ENCODE results near the gene PCP2.

PCP2 gene

DNA sequence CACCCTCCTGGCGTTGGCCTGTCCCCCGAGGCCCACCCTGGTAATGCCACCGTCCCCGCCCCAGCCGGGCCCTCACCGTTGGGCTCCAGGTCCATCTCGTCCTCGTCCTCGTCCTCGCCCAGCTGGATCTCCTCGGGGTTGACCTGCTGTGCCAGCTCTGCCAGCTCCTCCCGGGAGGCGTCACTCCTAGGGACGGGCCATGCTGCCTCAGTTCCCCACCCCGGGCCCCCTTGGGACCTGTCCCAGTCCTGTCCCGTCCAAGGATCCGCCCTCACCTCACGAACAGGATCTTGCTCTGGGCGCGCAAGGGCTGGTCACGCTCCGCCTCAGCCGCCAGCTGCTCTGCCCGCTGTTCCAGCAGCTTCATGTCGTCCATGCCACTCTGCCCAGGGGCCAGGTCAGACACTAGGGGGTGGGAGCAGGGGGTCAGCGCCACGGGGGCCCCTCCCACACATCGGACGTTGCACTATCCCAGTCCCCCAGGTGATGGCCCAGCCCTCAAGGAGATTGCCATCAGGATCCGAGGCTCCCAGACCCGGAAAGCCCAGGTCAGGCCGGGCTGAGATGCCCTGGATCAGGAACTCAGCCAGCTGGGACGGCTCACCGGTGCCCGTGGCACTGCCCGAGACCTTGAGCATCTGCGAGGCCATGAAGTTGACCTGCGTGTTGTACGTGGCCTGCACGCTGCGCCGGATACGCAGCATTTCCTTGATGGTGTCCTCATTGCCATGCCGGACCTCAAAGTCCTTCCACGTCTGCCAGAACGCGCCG is 13.7 kb downstream of the PCP2 start:
- DNase-seq (ENCODE audit: low spot score) = no peak
- TF ChIP-seq, protein P1, sequence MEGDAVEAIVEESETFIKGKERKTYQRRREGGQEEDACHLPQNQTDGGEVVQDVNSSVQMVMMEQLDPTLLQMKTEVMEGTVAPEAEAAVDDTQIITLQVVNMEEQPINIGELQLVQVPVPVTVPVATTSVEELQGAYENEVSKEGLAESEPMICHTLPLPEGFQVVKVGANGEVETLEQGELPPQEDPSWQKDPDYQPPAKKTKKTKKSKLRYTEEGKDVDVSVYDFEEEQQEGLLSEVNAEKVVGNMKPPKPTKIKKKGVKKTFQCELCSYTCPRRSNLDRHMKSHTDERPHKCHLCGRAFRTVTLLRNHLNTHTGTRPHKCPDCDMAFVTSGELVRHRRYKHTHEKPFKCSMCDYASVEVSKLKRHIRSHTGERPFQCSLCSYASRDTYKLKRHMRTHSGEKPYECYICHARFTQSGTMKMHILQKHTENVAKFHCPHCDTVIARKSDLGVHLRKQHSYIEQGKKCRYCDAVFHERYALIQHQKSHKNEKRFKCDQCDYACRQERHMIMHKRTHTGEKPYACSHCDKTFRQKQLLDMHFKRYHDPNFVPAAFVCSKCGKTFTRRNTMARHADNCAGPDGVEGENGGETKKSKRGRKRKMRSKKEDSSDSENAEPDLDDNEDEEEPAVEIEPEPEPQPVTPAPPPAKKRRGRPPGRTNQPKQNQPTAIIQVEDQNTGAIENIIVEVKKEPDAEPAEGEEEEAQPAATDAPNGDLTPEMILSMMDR (IDR thresholded peaks at IDR 0.05; ENCODE audit: extremely low read depth, insufficient read depth, missing control alignments) = no peak
- in situ Hi-C loops (cut with MboI; ENCODE audit: low pct_unique_long_range_greater_than_20kb, low sequenced_read_pairs, unreplicated experiment) = no loop called here

GRCh38 chr19:7618771-7619510 is 14.6 kb downstream of the PCP2 start:
- DNase-seq (ENCODE audit: low spot score) = no peak
- TF ChIP-seq, protein P1 (IDR thresholded peaks at IDR 0.05; ENCODE audit: extremely low read depth, insufficient read depth, missing control alignments) = no peak
- in situ Hi-C loops (cut with MboI; ENCODE audit: low pct_unique_long_range_greater_than_20kb, low sequenced_read_pairs, unreplicated experiment) = no loop called here

DNA sequence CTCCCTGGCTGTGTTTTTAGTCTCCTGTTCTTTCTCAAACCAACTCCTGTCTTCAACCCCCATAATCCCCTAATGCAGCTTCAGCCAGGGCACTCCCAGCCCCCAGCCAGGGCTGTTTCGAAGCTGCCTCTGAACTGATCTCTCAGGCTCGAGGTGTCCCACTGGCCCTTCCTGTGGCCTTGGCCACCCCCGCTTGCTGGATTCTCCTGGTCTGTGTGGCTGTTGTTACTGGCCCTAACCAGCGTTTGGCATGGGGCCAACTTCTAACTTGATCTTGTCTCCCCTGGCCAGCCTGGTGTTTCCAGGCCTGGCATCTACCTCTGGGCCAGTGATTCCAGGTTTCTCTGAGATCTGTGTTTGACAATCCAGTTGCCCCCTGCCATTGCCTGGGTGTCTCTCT is 15.2 kb downstream of the PCP2 start:
- no peak for DNase-seq (ENCODE audit: low spot score)
- in situ Hi-C loops (cut with MboI; ENCODE audit: low pct_unique_long_range_greater_than_20kb, low sequenced_read_pairs, unreplicated experiment) = no loop called here
- TF ChIP-seq, protein P1 (IDR thresholded peaks at IDR 0.05; ENCODE audit: extremely low read depth, insufficient read depth, missing control alignments) = no peak

DNA sequence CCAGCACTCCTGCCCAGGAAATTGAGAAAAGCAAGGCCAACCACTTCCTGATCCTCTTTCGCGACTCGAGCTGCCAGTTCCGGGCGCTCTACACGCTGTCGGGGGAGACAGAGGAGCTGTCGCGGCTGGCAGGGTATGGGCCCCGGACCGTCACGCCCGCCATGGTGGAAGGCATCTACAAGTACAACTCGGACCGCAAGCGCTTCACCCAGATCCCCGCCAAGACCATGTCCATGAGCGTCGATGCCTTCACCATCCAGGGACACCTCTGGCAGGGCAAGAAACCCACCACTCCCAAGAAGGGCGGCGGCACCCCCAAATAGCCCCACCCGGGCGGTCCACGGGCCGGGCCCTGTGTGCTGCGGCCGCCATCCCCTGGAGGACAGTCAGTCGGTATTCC is 15.8 kb downstream of the PCP2 start:
- in situ Hi-C loops (cut with MboI; ENCODE audit: low pct_unique_long_range_greater_than_20kb, low sequenced_read_pairs, unreplicated experiment) = no loop called here
- TF ChIP-seq, protein P1 (IDR thresholded peaks at IDR 0.05; ENCODE audit: extremely low read depth, insufficient read depth, missing control alignments) = no peak
- no peak for DNase-seq (ENCODE audit: low spot score)

- in situ Hi-C loops (cut with MboI; ENCODE audit: low pct_unique_long_range_greater_than_20kb, low sequenced_read_pairs, unreplicated experiment) = no loop called here
- TF ChIP-seq, protein P1 (IDR thresholded peaks at IDR 0.05; ENCODE audit: extremely low read depth, insufficient read depth, missing control alignments) = no peak
Measured at GRCh38 chr19:7617172-7617571, 16.3 kb downstream of the PCP2 start.

DNA sequence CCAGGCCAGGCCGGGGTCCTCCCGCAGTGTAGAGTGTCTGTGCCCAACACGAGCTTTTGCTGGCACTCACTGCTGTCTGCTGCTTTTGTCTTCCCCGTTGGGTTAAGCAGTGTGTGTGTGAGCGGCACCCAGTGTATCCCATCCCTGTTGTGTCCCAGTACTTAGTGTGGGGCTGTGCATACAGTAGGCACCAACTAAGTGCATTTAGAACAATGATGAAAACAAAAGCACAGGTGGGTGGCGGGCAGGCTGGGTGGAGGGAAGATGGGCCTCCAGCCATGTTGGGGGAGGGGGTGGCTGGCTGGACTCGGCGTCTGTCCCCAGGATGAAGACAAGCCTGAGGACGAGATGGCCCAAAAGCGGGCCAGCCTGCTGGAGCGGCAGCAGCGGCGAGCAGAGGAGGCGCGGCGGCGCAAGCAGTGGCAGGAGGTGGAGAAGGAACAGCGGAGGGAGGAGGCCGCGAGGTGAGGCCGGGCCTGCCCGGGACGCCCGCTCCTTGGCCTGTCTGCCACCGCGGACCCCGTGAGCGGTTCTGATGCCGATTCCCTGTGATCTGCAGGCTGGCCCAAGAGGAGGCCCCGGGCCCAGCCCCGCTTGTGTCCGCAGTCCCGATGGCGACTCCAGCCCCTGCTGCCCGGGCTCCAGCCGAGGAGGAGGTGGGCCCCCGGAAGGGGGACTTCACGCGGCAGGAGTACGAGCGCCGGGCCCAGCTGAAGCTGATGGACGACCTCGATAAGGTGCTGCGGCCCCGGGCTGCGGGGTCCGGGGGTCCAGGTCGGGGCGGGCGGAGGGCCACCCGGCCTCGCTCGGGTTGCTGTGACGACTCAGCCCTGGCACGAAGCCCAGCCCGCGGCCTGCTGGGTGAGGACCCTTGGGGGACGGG is 18.4 kb downstream of the PCP2 start:
- in situ Hi-C loops (cut with MboI; ENCODE audit: low pct_unique_long_range_greater_than_20kb, low sequenced_read_pairs, unreplicated experiment) = no loop called here
- DNase-seq (ENCODE audit: low spot score) = no peak
- TF ChIP-seq, protein P1 (IDR thresholded peaks at IDR 0.05; ENCODE audit: extremely low read depth, insufficient read depth, missing control alignments) = no peak

More at GRCh38 chr19:7617172-7617571, 16.3 kb downstream of the PCP2 start:
- DNase-seq (ENCODE audit: low spot score) = no peak
